Measurements from ENCODE around the gene UNC45B.

GRCh38 chr17:35127751-35128514, 19.7 kb upstream of the UNC45B start:
- no peak for TF ChIP-seq CTCF (IDR thresholded peaks at IDR 0.05; ENCODE audit: control extremely low read depth in 1 of 3, insufficient read depth in 1 of 3, low read depth in 1 of 3, low read length in 3 of 3)
- TF ChIP-seq CHD1 (IDR thresholded peaks at IDR 0.05; ENCODE audit: low read depth, low read length) = no peak
- no peak for TF ChIP-seq SP1 (IDR thresholded peaks at IDR 0.05; ENCODE audit: low read depth, low read length)
- TF ChIP-seq TAF1 (IDR thresholded peaks at IDR 0.05; ENCODE audit: low read depth, low read length) = no peak
- no peak for TF ChIP-seq POLR2AphosphoS5 (IDR thresholded peaks at IDR 0.05; ENCODE audit: low read depth, low read length)
- no peak for TF ChIP-seq GABPA (IDR thresholded peaks at IDR 0.05; ENCODE audit: borderline replicate concordance, insufficient read depth, low read length)
- no peak for TF ChIP-seq ATF3 (IDR thresholded peaks at IDR 0.05; ENCODE audit: insufficient read depth, low read depth, low read length)
- no peak for TF ChIP-seq ZNF274 (IDR thresholded peaks at IDR 0.05; ENCODE audit: borderline replicate concordance, extremely low read depth, low read length)
- no peak for TF ChIP-seq MAX (IDR thresholded peaks at IDR 0.05)
- TF ChIP-seq YY1 (IDR thresholded peaks at IDR 0.05; ENCODE audit: low read depth, low read length) = no peak
- TF ChIP-seq RAD21 (IDR thresholded peaks at IDR 0.05 in 1 of 2, conservative IDR thresholded peaks at IDR 0.05 in 1 of 2; ENCODE audit: low read depth in 2 of 2, low read length in 2 of 2) = no peak
- no peak for TF ChIP-seq JUN (IDR thresholded peaks at IDR 0.05; ENCODE audit: low read depth, low read length)
- TF ChIP-seq POLR2A (IDR thresholded peaks at IDR 0.05; ENCODE audit: control extremely low read depth in 1 of 2, low read depth in 2 of 2, low read length in 2 of 2) = no peak
- TF ChIP-seq SAP30 (IDR thresholded peaks at IDR 0.05; ENCODE audit: insufficient read depth, insufficient replicate concordance, low read length) = no peak
